Endothelial cell of umbilical vein (primary cell): ENCODE measurements around the gene ASGR2. TPM values are rescaled to one million over a fixed set of nuclear protein-coding genes. Genes with fewer than 3 reads are reported as not detected.

Experiments used
- BruUV-seq: library from RNA; stranded (reverse); fragments of 400-500 nt; replicated peaks from 2 replicates; lab custom pipeline; 2021; lab: Mats Ljungman, UMichigan
- CTCF ChIA-PET: fragments of 300-600, 350-600 bp; sonication (Branson Sonifier 250); formaldehyde crosslinking; loops from one replicate; lab custom pipeline; 2021; ENCODE audit warnings: antibody characterized with exemption, inconsistent platforms; lab: Charles Lee
- POLR2A ChIA-PET: fragments of 300-600, 350-600 bp; sonication (Branson Sonifier 250); formaldehyde crosslinking; loops from one replicate; lab custom pipeline; 2021; ENCODE audit warnings: antibody characterized with exemption, inconsistent platforms; lab: Charles Lee
- DNase-seq: peaks from one replicate; pipeline ENCODE4 v3.0.0-alpha.2; 2011; ENCODE audit warnings: low read depth, low spot score
- FAIRE-seq: peaks from 2 replicates; lab custom pipeline; 2011; peaks lifted over from hg19 to GRCh38; lab: Jason Lieb, UNC
- H2AFZ ChIP-seq: 2 replicates; pipeline ENCODE4 v1.6.0; 2012; ENCODE audit warnings: low read depth, low read length, control low read depth, inconsistent platforms
- H3K27ac ChIP-seq: 2 replicates; pipeline ENCODE4 v1.5.1; 2011; ENCODE audit warnings: low read depth, mild to moderate bottlenecking, control low read depth, low read length, moderate library complexity; ENCODE audit not compliant: insufficient read depth
- H3K27me3 ChIP-seq, 2 experiments: 2 replicates each; pipeline versions ENCODE4 v1.6.0 to v1.6.1; 2011; ENCODE audit warnings: low read length in 2 of 2, mixed read lengths in 1 of 2; ENCODE audit not compliant: control insufficient read depth in 2 of 2, insufficient read depth in 2 of 2
- H3K36me3 ChIP-seq, 2 experiments: 2 replicates in 1 of 2; 3 replicates in 1 of 2; pipeline ENCODE4 v1.5.1; 2011; ENCODE audit warnings: low read length in 2 of 2, mild to moderate bottlenecking in 1 of 2, moderate library complexity in 1 of 2; ENCODE audit not compliant: control insufficient read depth in 2 of 2, insufficient read depth in 2 of 2; ENCODE audit errors: extremely low read depth in 1 of 2
- H3K4me1 ChIP-seq: 3 replicates; pipeline ENCODE4 v1.5.1; 2011; ENCODE audit warnings: mild to moderate bottlenecking, low read length; ENCODE audit not compliant: control insufficient read depth, insufficient read depth; ENCODE audit errors: extremely low read depth
- H3K4me2 ChIP-seq: 2 replicates; pipeline ENCODE4 v1.6.1; 2011; ENCODE audit warnings: low read length, control low read depth, mixed read lengths; ENCODE audit not compliant: insufficient read depth
- H3K4me3 ChIP-seq, 3 experiments: fragments of 200-600 bp in 1 of 3; sonication (generic), shearing (Covaris generic) in 1 of 3; replicated peaks in 1 of 3; 2 replicates each; pipeline ENCODE4 v1.5.1; 2011 to 2016; ENCODE audit warnings: control low read depth in 3 of 3, low read length in 3 of 3, mild to moderate bottlenecking in 2 of 3, inconsistent platforms in 1 of 3, low read depth in 1 of 3, moderate library complexity in 1 of 3; ENCODE audit not compliant: insufficient read depth in 1 of 3
- H3K79me2 ChIP-seq: 2 replicates; pipeline ENCODE4 v1.6.0; 2012; ENCODE audit warnings: low read length, inconsistent platforms; ENCODE audit not compliant: control insufficient read depth, insufficient read depth
- H3K9ac ChIP-seq: replicated peaks from 2 replicates; pipeline ENCODE3; 2011; ENCODE audit warnings: low read length, control low read depth; ENCODE audit not compliant: insufficient read depth; ENCODE audit errors: extremely low read depth
- H3K9me1 ChIP-seq: replicated peaks from 3 replicates; pipeline ENCODE4 v1.6.0; 2011; ENCODE audit warnings: mild to moderate bottlenecking, low read length; ENCODE audit not compliant: control insufficient read depth, insufficient read depth; ENCODE audit errors: extremely low read depth
- H3K9me3 ChIP-seq: replicated peaks from 2 replicates; pipeline ENCODE4 v1.5.1; 2012; ENCODE audit warnings: low read length, inconsistent platforms; ENCODE audit not compliant: control insufficient read depth, insufficient read depth
- H4K20me1 ChIP-seq: replicated peaks from 2 replicates; pipeline ENCODE3; 2011; ENCODE audit warnings: mild to moderate bottlenecking, low read length; ENCODE audit not compliant: control insufficient read depth, insufficient read depth; ENCODE audit errors: extremely low read depth
- CTCF ChIP-seq, 2 donors: IDR thresholded peaks; 1 replicate in 1 of 2; 2 replicates in 1 of 2; pipeline ENCODE4 v1.5.1; 2011; ENCODE audit warnings: low read length in 2 of 2, mild to moderate bottlenecking in 2 of 2, moderate library complexity in 2 of 2, control low read depth in 1 of 2, inconsistent platforms in 1 of 2, low read depth in 1 of 2; ENCODE audit not compliant: insufficient read depth in 1 of 2; ENCODE audit errors: extremely low read depth in 1 of 2
- EZH2 ChIP-seq: IDR thresholded peaks from 2 replicates; pipeline ENCODE4 v1.6.1; 2012; ENCODE audit warnings: borderline replicate concordance, low read depth, mild to moderate bottlenecking, moderate library complexity, low read length, inconsistent platforms; ENCODE audit not compliant: severe bottlenecking
- FOS ChIP-seq: IDR thresholded peaks from 2 replicates; pipeline ENCODE4 v1.6.1; 2011; ENCODE audit warnings: mild to moderate bottlenecking, low read length, moderate library complexity, borderline replicate concordance; ENCODE audit not compliant: insufficient read depth
- GATA2 ChIP-seq: IDR thresholded peaks from 2 replicates; pipeline ENCODE4 v1.7.0; 2011; ENCODE audit warnings: low read depth, mild to moderate bottlenecking, moderate library complexity, mixed read lengths, low read length; ENCODE audit not compliant: insufficient read length, insufficient read depth
- JUN ChIP-seq: IDR thresholded peaks from 2 replicates; pipeline ENCODE4 v1.6.1; 2011; ENCODE audit warnings: borderline replicate concordance, low read depth; ENCODE audit not compliant: insufficient read length, insufficient read depth
- MAX ChIP-seq: IDR thresholded peaks from 2 replicates; pipeline ENCODE4 v1.6.1; 2011; ENCODE audit not compliant: insufficient read depth, insufficient read length
- MYC ChIP-seq: IDR thresholded peaks from one replicate; pipeline ENCODE4 v1.6.1; 2011; ENCODE audit warnings: mild to moderate bottlenecking, low read depth, low read length
- POLR2A ChIP-seq: IDR thresholded peaks from 2 replicates; pipeline ENCODE4 v1.6.1; 2012; ENCODE audit warnings: low read depth, mild to moderate bottlenecking, control low read depth, low read length
- POLR2AphosphoS5 ChIP-seq: IDR thresholded peaks from 2 replicates; pipeline ENCODE4 v1.6.1; 2012; ENCODE audit warnings: low read depth, mild to moderate bottlenecking, control low read depth, low read length, moderate library complexity; ENCODE audit not compliant: insufficient read depth
- dilution Hi-C: fragments of 300-500 bp; cut with MboI; formaldehyde crosslinking; loops from one replicate; pipeline ENCODE4 v1.15.0; 2019; ENCODE audit warnings: low sequenced_read_pairs; ENCODE audit not compliant: extremely low pct_ligation_motif_present
- intact Hi-C: fragments of 100-400 bp; cut with micrococcal nuclease; formaldehyde crosslinking; loops from one replicate; pipeline ENCODE4 v1.10.0; 2022
- polyA plus RNA-seq, 4 experiments: library from polyadenylated mRNA; depleted of rRNA in 3 of 4; stranded (reverse) in 3 of 4; unstranded in 1 of 4; fragments of >200 nt; gene quantifications; 2 replicates each; pipeline versions ENCODE4 v1.2.1 to v1.2.3, GENCODE V29; 2011 to 2012; ENCODE audit warnings: missing spikeins in 1 of 4
- total RNA-seq: library from RNA; stranded (reverse); gene quantifications from 2 replicates; pipeline ENCODE4 v1.2.3, GENCODE V29; 2021

ASGR2 gene
- total and polyA plus RNA-seq, 2 donors (not counting 3 experiments of a cell fraction or from before 2014, with no cell fraction given): not detected

GRCh38 chr17:7074931-7075330, 39.7 kb downstream of the ASGR2 start:
- BruUV-seq: no TSS peak
- no peaks in the 10 kb centered on the region for H4K20me1 ChIP-seq
- no peak overlapping the region for H3K9ac ChIP-seq
- POLR2A ChIA-PET: no interaction called here
- no peaks in the 10 kb centered on the region for H3K4me1 ChIP-seq
- no peak overlapping the region for H3K4me3 ChIP-seq
- no peaks in the 10 kb centered on the region for H3K36me3 ChIP-seq
- H3K4me2 ChIP-seq: no peak overlapping the region
- H3K9me3 ChIP-seq: no peaks in the 10 kb centered on the region
- H2AFZ ChIP-seq: no peak overlapping the region
- H3K27me3 ChIP-seq: peaks cover 0 to 1% of the 10 kb centered on the region in 2 experiments
- H3K79me2 ChIP-seq: no peaks in the 10 kb centered on the region
- DNase-seq (no peak), FAIRE-seq (no peak)
- no peaks in the 10 kb centered on the region for H3K9me1 ChIP-seq
- CTCF ChIA-PET: interaction anchor here (0.9 to 2.0 kb wide), 4 partner anchors 23 to 164 kb away, joined by 3 to 6 read pairs (median 3); no protein-coding TSS in a partner anchor
- no peak overlapping the region for H3K27ac ChIP-seq
- intact Hi-C loops: no loop called here
- no peak for TF ChIP-seq JUN
- no peak for TF ChIP-seq POLR2AphosphoS5
- no peak for TF ChIP-seq EZH2
- TF ChIP-seq FOS: no peak
- no peak for TF ChIP-seq MAX
- no peak for TF ChIP-seq GATA2
- no peak for TF ChIP-seq MYC
- TF ChIP-seq CTCF (IDR thresholded peaks at IDR 0.05; ENCODE audit: extremely low read depth in 1 of 2, insufficient read depth in 1 of 2, low read depth in 1 of 2, low read length in 2 of 2): no peak
- TF ChIP-seq POLR2A: no peak
- dilution Hi-C loops: no loop called here
